Measurements from ENCODE around the gene LNPEP.

Gene LNPEP

DNA sequence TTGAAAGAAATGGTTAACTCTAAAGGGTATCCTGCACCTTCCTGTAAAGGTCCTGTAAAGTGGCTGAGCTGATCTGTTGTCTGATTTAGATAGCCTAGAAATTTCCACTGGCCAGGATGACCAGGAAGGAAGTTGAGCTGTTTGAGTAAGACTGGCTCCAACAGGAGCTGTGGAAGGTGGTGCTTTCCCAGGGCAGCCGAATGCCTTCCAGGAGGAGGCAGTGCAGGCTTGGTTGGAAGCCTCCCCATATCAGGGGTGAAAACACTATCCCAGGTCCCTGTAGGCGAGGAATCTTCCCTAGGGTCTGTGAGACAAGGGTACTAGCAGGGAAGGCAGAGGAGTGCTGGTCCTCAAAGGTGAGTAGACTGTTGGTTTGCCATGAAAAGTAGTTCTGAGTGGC, 108.2 kb downstream of the LNPEP start:
- no peak overlapping the region for H3K27ac ChIP-seq (ENCODE audit: low read depth, low read length)
- no peak overlapping the region for H3K9ac ChIP-seq (ENCODE audit: low read length)
- H3K9me3 ChIP-seq (ENCODE audit: low read length) = no peaks in the 10 kb centered on the region
- no peaks in the 10 kb centered on the region for H3K4me1 ChIP-seq (ENCODE audit: insufficient read depth, low read length)
- no peak overlapping the region for H3K4me3 ChIP-seq (ENCODE audit: low read depth in 1 of 2, low read length in 2 of 2)
- no peaks in the 10 kb centered on the region for H3K36me3 ChIP-seq (ENCODE audit: insufficient read depth, low read length)
- no peaks in the 10 kb centered on the region for H3K27me3 ChIP-seq (ENCODE audit: control insufficient read depth in 1 of 2, insufficient read depth in 2 of 2, low read length in 2 of 2)

DNA sequence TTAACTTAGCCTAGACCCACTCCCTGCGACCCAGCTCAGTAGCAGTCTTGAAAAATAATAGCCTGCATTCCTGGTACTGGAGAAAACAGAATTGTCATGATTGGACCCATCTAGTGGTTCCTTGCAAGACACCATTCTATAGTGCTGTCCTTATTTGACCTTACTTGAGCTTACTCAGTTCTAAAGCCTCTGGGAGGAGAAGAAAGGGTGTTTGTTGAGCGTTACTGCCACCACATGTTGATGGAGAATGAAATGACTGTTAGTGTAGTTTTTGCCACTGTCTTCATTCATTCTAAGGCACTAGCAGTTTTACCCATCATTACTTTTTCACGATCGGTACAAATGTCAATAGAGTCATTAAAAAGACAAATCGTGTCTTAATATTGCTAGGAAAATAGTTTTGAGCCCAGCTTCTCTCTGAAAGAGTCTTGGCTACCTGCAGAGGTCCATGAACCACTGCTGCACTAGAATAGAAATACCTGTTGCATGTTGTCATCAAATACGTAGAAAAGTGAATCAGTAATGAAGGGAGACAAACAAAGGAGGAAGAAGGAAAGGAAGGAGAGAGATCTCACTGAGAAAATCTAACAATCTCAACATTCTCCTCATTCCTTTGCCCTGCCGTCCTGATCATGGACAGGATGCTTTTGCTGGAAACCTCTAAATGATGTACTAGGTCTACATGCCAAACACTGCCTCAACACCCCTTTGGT, 110.5 kb downstream of the LNPEP start:
- no peak overlapping the region for H3K9ac ChIP-seq (ENCODE audit: low read length)
- H3K27ac ChIP-seq (ENCODE audit: low read depth, low read length) = no peak overlapping the region
- H3K4me3 ChIP-seq (ENCODE audit: low read depth in 1 of 2, low read length in 2 of 2) = no peak overlapping the region
- no peaks in the 10 kb centered on the region for H3K36me3 ChIP-seq (ENCODE audit: insufficient read depth, low read length)
- H3K9me3 ChIP-seq (ENCODE audit: low read length) = no peaks in the 10 kb centered on the region
- H3K27me3 ChIP-seq (ENCODE audit: control insufficient read depth in 1 of 2, insufficient read depth in 2 of 2, low read length in 2 of 2) = no peaks in the 10 kb centered on the region
- H3K4me1 ChIP-seq (ENCODE audit: insufficient read depth, low read length) = no peaks in the 10 kb centered on the region

DNA sequence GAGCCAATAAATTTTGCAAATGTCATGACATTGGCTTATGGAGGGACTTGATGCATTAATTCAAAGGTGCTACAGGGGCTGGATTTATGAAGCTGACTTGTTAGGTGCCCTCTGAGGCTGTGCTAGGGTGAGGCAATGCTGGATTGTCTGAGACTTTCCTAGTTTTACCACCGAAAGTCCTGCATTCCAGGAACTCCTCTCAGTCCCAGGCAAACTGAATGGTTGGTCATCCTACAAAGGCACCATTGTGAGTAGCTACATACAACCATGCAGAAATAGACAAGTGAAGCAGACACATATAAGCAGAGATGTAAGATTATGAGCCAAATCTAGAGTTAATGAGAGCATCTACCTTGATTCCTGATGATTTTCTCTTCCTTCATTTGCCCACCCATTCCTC, 111.2 kb downstream of the LNPEP start:
- Histone ChIP-seq H3K9me3 (ENCODE audit: low read length) (no peaks in the 10 kb centered on the region), H3K27ac (ENCODE audit: low read depth, low read length) (no peak overlapping the region), H3K27me3 (ENCODE audit: control insufficient read depth in 1 of 2, insufficient read depth in 2 of 2, low read length in 2 of 2) (no peaks in the 10 kb centered on the region), H3K36me3 (ENCODE audit: insufficient read depth, low read length) (no peaks in the 10 kb centered on the region), H3K4me3 (ENCODE audit: low read depth in 1 of 2, low read length in 2 of 2) (no peak overlapping the region), H3K9ac (ENCODE audit: low read length) (no peak overlapping the region), H3K4me1 (ENCODE audit: insufficient read depth, low read length) (no peaks in the 10 kb centered on the region)

DNA sequence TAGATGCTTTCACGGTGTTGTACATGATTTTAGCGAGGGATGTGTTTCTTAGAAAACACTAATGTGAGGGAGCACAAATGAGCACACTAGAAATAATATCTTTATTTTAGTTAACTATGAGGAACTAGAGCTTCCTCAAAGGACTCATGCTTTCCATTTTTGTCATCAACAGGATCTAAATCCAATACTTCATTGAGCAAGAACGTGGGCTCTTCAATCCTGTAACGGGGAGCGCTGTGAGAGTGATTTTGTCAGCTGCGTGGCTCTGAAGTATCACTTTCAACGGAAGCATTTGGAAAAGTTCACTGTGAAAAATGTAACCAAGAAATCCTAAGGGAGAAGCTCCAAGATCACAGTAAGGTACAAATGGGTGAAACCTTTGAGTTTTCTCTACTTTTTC, 113.3 kb downstream of the LNPEP start:
- H3K27ac ChIP-seq (ENCODE audit: low read depth, low read length) = no peak overlapping the region
- H3K36me3 ChIP-seq (ENCODE audit: insufficient read depth, low read length) = no peaks in the 10 kb centered on the region

DNA sequence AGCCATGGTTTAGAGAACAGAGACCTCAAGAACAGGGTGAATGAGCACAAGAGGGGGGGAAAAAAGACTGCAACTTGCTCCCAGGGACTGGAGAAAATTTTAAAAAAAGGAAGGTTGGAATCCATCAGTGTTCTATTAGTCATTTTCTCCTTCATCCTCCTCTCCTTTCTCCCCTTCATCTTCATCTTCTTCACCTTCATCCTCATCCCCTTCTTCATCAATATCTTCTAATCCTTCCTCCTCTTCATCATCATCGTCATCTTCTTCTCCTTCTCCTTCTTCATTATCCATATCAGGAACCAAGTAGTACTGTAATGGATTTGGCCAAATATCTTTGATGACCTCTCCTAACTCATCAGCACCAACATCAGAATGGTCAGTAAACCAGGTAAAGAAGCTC, 120.4 kb downstream of the LNPEP start:
- Histone ChIP-seq H3K27ac (ENCODE audit: low read depth, low read length) (no peak overlapping the region), H3K4me1 (ENCODE audit: insufficient read depth, low read length) (no peaks in the 10 kb centered on the region), H3K4me3 (ENCODE audit: low read depth in 1 of 2, low read length in 2 of 2) (no peak overlapping the region), H3K27me3 (ENCODE audit: control insufficient read depth in 1 of 2, insufficient read depth in 2 of 2, low read length in 2 of 2) (no peaks in the 10 kb centered on the region), H3K9ac (ENCODE audit: low read length) (no peak overlapping the region), H3K9me3 (ENCODE audit: low read length) (no peaks in the 10 kb centered on the region), H3K36me3 (ENCODE audit: insufficient read depth, low read length) (no peaks in the 10 kb centered on the region)

More for the DNA sequence above, 113.3 kb downstream of the LNPEP start:
- no peaks in the 10 kb centered on the region for H3K9me3 ChIP-seq (ENCODE audit: low read length)
- no peaks in the 10 kb centered on the region for H3K4me1 ChIP-seq (ENCODE audit: insufficient read depth, low read length)
- no peaks in the 10 kb centered on the region for H3K27me3 ChIP-seq (ENCODE audit: control insufficient read depth in 1 of 2, insufficient read depth in 2 of 2, low read length in 2 of 2)
- no peak overlapping the region for H3K9ac ChIP-seq (ENCODE audit: low read length)
- H3K4me3 ChIP-seq (ENCODE audit: low read depth in 1 of 2, low read length in 2 of 2) = no peak overlapping the region

DNA sequence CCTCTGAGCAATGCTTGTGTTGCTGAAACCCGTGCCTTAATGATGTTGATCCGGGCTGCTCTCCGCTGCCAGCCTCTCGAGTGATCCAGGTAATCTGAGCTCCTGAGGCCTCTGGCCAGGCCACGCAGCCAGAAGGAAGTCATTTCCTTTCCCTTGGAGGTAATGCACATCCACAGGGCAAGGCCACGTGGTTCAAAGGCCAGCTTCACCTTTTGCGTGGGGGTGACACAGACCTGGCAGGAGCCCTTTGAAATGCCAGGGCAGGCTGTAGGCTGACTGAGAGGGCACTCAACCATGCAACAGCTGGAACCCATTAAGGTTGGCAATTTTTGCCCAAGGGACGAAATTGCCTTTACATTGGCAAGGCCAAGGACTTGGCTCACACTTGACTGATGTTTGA, 126.2 kb downstream of the LNPEP start:
- Histone ChIP-seq H3K27ac (ENCODE audit: low read depth, low read length) (no peak overlapping the region), H3K36me3 (ENCODE audit: insufficient read depth, low read length) (no peaks in the 10 kb centered on the region), H3K9ac (ENCODE audit: low read length) (no peak overlapping the region), H3K4me3 (ENCODE audit: low read depth in 1 of 2, low read length in 2 of 2) (no peak overlapping the region), H3K27me3 (ENCODE audit: control insufficient read depth in 1 of 2, insufficient read depth in 2 of 2, low read length in 2 of 2) (no peaks in the 10 kb centered on the region), H3K4me1 (ENCODE audit: insufficient read depth, low read length) (peaks cover 1% of the 10 kb centered on the region), H3K9me3 (ENCODE audit: low read length) (no peaks in the 10 kb centered on the region)

DNA sequence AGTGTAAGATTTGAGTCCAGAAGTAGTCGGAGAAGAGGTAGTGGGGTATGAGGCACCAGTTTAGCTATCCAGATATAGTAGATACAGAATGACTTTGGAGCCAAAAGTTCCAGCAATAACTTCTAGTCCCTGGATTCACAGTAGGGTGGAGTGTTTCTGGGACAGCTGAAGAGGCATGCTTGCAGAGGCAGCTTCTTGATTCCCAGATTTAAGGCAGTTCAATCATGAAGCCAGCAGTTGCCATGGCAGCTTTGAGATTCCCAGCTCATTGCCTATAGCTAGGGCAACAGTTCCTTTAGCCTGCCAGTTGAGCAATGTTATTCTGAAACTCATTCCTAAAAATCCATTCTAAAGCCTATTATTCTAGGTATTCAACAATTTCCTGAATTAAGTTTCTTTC, 127.4 kb downstream of the LNPEP start:
- Histone ChIP-seq H3K9ac (ENCODE audit: low read length) (no peak overlapping the region), H3K4me1 (ENCODE audit: insufficient read depth, low read length) (peaks cover 12% of the 10 kb centered on the region), H3K36me3 (ENCODE audit: insufficient read depth, low read length) (no peaks in the 10 kb centered on the region), H3K4me3 (ENCODE audit: low read depth in 1 of 2, low read length in 2 of 2) (no peak overlapping the region), H3K27me3 (ENCODE audit: control insufficient read depth in 1 of 2, insufficient read depth in 2 of 2, low read length in 2 of 2) (no peaks in the 10 kb centered on the region), H3K9me3 (ENCODE audit: low read length) (no peaks in the 10 kb centered on the region), H3K27ac (ENCODE audit: low read depth, low read length) (no peak overlapping the region)

DNA sequence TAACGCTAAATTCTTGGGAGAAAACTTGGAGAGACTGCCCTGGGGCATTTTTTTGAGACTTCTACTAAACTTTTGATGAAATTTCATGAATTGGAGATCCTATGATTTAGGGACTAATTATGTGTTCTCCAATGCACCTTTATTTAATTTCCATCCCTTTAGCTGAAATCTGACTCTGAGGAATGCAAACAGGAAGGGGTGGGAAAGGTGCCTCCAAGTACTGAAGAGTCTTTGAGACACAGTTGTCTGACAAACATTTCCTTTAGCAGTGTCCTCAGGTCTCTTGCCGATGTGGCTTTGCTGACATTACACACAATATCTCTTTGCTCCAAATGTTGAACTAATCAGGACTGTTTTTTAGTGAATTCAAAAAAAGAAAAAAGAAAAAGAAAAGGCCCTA, 129.6 kb downstream of the LNPEP start:
- Histone ChIP-seq H3K9ac (ENCODE audit: low read length) (no peak overlapping the region), H3K4me3 (ENCODE audit: low read depth in 1 of 2, low read length in 2 of 2) (no peak overlapping the region), H3K27ac (ENCODE audit: low read depth, low read length) (no peak overlapping the region), H3K36me3 (ENCODE audit: insufficient read depth, low read length) (no peaks in the 10 kb centered on the region), H3K4me1 (ENCODE audit: insufficient read depth, low read length) (peaks cover 12% of the 10 kb centered on the region), H3K27me3 (ENCODE audit: control insufficient read depth in 1 of 2, insufficient read depth in 2 of 2, low read length in 2 of 2) (no peaks in the 10 kb centered on the region), H3K9me3 (ENCODE audit: low read length) (no peaks in the 10 kb centered on the region)

DNA sequence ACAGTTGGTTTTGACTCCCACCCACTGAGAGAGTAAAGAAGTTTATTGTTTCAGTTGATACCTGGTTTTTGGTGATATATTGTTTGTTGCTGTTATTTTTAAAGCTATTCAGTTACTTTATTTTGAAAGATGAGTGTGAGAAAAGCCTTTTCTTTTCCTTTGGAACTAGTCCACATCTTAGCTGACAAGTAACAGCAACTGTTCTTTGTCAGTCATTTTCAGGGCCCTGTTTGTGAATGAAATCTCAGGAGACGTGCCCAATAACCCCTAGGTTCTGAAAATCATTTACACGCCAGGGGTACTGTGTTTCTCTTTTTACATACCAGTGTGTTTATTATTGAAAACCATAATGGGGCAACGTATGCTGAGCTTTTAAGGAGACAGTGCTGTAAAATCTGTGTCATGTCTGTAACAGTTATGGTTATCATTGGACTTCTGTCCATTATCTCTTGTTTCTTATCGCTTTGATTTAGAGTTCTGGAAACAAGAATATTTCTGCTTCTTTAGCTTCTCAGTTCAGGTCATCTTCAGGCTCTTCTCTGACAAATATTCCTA, 131.5 kb downstream of the LNPEP start:
- no peaks in the 10 kb centered on the region for H3K9me3 ChIP-seq (ENCODE audit: low read length)
- H3K9ac ChIP-seq (ENCODE audit: low read length) = no peak overlapping the region
- no peak overlapping the region for H3K27ac ChIP-seq (ENCODE audit: low read depth, low read length)

DNA sequence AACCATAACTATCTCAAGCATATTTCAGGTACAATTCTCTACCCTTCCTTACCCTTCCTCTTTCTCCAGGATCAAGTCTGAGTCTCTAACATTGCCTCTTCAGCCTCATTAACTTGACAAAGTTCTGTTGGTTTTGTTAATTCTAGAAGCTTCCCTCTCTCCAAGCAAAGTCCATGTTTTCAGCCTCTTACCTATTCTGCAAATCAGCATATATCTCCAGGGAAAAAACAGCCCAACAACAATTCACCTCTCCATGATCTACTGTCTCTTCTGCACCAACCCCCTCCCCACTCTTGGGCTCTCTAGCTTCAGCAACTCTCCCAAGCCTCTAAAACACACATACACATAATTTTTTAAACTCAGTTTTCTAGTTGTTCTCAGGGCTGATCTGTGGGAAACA, 134.4 kb downstream of the LNPEP start:
- Histone ChIP-seq H3K27ac (ENCODE audit: low read depth, low read length) (peak overlapping the region; percentile 76), H3K9ac (ENCODE audit: low read length) (no peak overlapping the region)

More for the DNA sequence above, 131.5 kb downstream of the LNPEP start:
- Histone ChIP-seq H3K27me3 (ENCODE audit: control insufficient read depth in 1 of 2, insufficient read depth in 2 of 2, low read length in 2 of 2) (no peaks in the 10 kb centered on the region), H3K4me3 (ENCODE audit: low read depth in 1 of 2, low read length in 2 of 2) (no peak overlapping the region), H3K36me3 (ENCODE audit: insufficient read depth, low read length) (no peaks in the 10 kb centered on the region), H3K4me1 (ENCODE audit: insufficient read depth, low read length) (peaks cover 24% of the 10 kb centered on the region)

DNA sequence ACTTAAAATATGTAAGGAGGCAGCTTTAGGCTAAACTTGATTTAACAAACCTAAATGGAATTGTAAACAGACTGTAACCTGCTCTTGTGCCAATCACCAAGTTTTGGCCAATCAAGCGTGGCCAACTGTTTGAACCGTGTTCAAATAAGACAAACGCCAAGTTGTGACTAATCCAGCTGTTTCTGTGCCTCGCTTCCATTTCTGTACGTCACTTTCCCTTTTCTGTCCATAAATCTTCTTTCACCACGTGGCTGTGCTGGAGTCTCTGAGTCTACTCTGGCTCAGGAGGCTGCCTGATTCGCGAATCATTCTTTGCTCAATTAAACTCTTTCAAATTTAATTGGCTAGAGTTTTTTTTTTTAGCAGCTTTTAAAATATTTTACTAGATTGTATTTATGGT, 135.2 kb downstream of the LNPEP start:
- no peaks in the 10 kb centered on the region for H3K9me3 ChIP-seq (ENCODE audit: low read length)
- no peak overlapping the region for H3K9ac ChIP-seq (ENCODE audit: low read length)
- no peak overlapping the region for H3K4me3 ChIP-seq (ENCODE audit: low read depth in 1 of 2, low read length in 2 of 2)
- H3K27ac ChIP-seq (ENCODE audit: low read depth, low read length) = no peak overlapping the region
- peaks cover 26% of the 10 kb centered on the region for H3K4me1 ChIP-seq (ENCODE audit: insufficient read depth, low read length)
- no peaks in the 10 kb centered on the region for H3K36me3 ChIP-seq (ENCODE audit: insufficient read depth, low read length)
- no peaks in the 10 kb centered on the region for H3K27me3 ChIP-seq (ENCODE audit: control insufficient read depth in 1 of 2, insufficient read depth in 2 of 2, low read length in 2 of 2)

More for the DNA sequence above, 134.4 kb downstream of the LNPEP start:
- H3K4me1 ChIP-seq (ENCODE audit: insufficient read depth, low read length) = peaks cover 26% of the 10 kb centered on the region
- no peaks in the 10 kb centered on the region for H3K36me3 ChIP-seq (ENCODE audit: insufficient read depth, low read length)
- no peaks in the 10 kb centered on the region for H3K27me3 ChIP-seq (ENCODE audit: control insufficient read depth in 1 of 2, insufficient read depth in 2 of 2, low read length in 2 of 2)
- H3K4me3 ChIP-seq (ENCODE audit: low read depth in 1 of 2, low read length in 2 of 2) = no peak overlapping the region
- no peaks in the 10 kb centered on the region for H3K9me3 ChIP-seq (ENCODE audit: low read length)

DNA sequence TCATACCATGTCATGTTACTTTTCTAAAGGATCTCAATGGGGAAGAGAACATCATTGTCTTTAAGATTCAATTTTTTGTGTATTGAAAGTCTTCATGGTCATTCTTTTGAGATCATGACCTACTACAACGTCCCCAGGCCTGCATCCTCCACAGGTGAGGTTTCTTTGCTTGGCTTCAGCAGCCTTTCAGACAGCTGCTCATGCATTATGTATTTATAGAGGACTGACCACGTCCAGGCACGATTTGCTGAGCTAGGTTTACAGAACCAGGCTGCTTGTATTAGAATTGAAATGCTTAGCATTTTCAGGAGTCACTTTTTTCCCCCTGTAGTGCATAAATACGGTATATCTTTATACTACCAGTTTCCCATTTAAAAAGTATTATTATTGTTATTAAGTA, 136.1 kb downstream of the LNPEP start:
- H3K27ac ChIP-seq (ENCODE audit: low read depth, low read length) = no peak overlapping the region
- no peaks in the 10 kb centered on the region for H3K9me3 ChIP-seq (ENCODE audit: low read length)
- H3K4me1 ChIP-seq (ENCODE audit: insufficient read depth, low read length) = peaks cover 25% of the 10 kb centered on the region
- no peak overlapping the region for H3K4me3 ChIP-seq (ENCODE audit: low read depth in 1 of 2, low read length in 2 of 2)
- H3K36me3 ChIP-seq (ENCODE audit: insufficient read depth, low read length) = no peaks in the 10 kb centered on the region
- no peaks in the 10 kb centered on the region for H3K27me3 ChIP-seq (ENCODE audit: control insufficient read depth in 1 of 2, insufficient read depth in 2 of 2, low read length in 2 of 2)
- no peak overlapping the region for H3K9ac ChIP-seq (ENCODE audit: low read length)

Data from muscle layer of colon (tissue), 2 donors.